HG03457 (cell line): ENCODE measurements around the gene CSTF2.

ENCODE experiments used
- ATAC-seq: cut with Tn5 transposase; IDR thresholded peaks from one replicate; pipeline ENCODE4 v1.9.1; 2021; ENCODE audit warnings: moderate number of reproducible peaks; ENCODE audit not compliant: unreplicated experiment

CSTF2 gene

GRCh38 chrX:100868273-100868672 lies 48.1 kb downstream of the CSTF2 start:
- ATAC-seq: no peak

- ATAC-seq: no peak
These were observed 50.3 kb downstream of the CSTF2 start for GRCh38 chrX:100870527-100870926.

GRCh38 chrX:100871594-100872560 lies 51.7 kb downstream of the CSTF2 start:
- ATAC-seq: no peak

- ATAC-seq: no peak
These were observed 54.1 kb downstream of the CSTF2 start, which contains the start of gene NOX1 for GRCh38 chrX:100874325-100874724. Gene NOX1 (minus strand): TSS chrX:100874359. CDS start chrX:100874139, 220 bp downstream.

- no peak for ATAC-seq
These were observed 60.2 kb downstream of the CSTF2 start for GRCh38 chrX:100880368-100880767.

- no peak for ATAC-seq
These were observed 63.5 kb downstream of the CSTF2 start for GRCh38 chrX:100883654-100884053.
